H1 (cell line): ENCODE data around the gene ELP4. TPM values are rescaled to one million over a fixed set of nuclear protein-coding genes. Genes with fewer than 3 reads are reported as not detected.

Experiments used
- CTCF ChIA-PET: fragments of 300-600 bp; sonication (Branson Sonifier 250); formaldehyde crosslinking; loops from one replicate; lab custom pipeline; 2021; ENCODE audit not compliant: partially characterized antibody; lab: Charles Lee
- POLR2A ChIA-PET: fragments of 300-600 bp; sonication (Branson Sonifier 250); formaldehyde crosslinking; loops from one replicate; lab custom pipeline; 2021; ENCODE audit warnings: inconsistent platforms; ENCODE audit not compliant: partially characterized antibody; lab: Charles Lee
- DNase-seq, 2 experiments: peaks; one replicate each; pipeline versions ENCODE4 v3.0.0 to v3.0.0-alpha.2; 2010 to 2022; ENCODE audit warnings: low spot score in 2 of 2, low read depth in 1 of 2, mixed read lengths in 1 of 2
- FAIRE-seq: peaks from 2 replicates; lab custom pipeline; 2011; peaks lifted over from hg19 to GRCh38; lab: Jason Lieb, UNC
- H2AFZ ChIP-seq: 2 replicates; pipeline ENCODE4 v1.8.1; 2012; ENCODE audit warnings: low read length, inconsistent platforms
- H2AK5ac ChIP-seq: 2 replicates; pipeline ENCODE4 v1.6.1; 2013; ENCODE audit warnings: low read depth, low read length
- H2BK120ac ChIP-seq: replicated peaks from 2 replicates; pipeline ENCODE3; 2013; ENCODE audit warnings: low read depth, low read length, inconsistent platforms
- H2BK12ac ChIP-seq: 2 replicates; pipeline ENCODE4 v1.6.1; 2013; ENCODE audit warnings: low read depth, low read length
- H2BK15ac ChIP-seq: 2 replicates; pipeline ENCODE4 v1.6.1; 2013; ENCODE audit warnings: low read length
- H2BK20ac ChIP-seq: 2 replicates; pipeline ENCODE4 v1.6.1; 2013; ENCODE audit warnings: low read length
- H2BK5ac ChIP-seq: 2 replicates; pipeline ENCODE4 v1.6.1; 2013; ENCODE audit warnings: low read depth, low read length
- H3K14ac ChIP-seq: 2 replicates; pipeline ENCODE4 v1.6.1; 2013; ENCODE audit warnings: inconsistent platforms; ENCODE audit not compliant: insufficient read length
- H3K18ac ChIP-seq: 2 replicates; pipeline ENCODE4 v1.6.1; 2013; ENCODE audit warnings: low read length; ENCODE audit errors: extremely low read depth
- H3K23ac ChIP-seq: 2 replicates; pipeline ENCODE4 v1.6.1; 2013; ENCODE audit warnings: inconsistent platforms; ENCODE audit not compliant: insufficient read length
- H3K23me2 ChIP-seq: 2 replicates; pipeline ENCODE4 v1.6.1; 2013; ENCODE audit warnings: low read depth, low read length
- H3K27ac ChIP-seq: 2 replicates; pipeline ENCODE4 v1.6.1; 2011; ENCODE audit warnings: low read depth, low read length, inconsistent platforms
- H3K27me3 ChIP-seq, 4 experiments: replicated peaks in 1 of 4; 1 replicate in 1 of 4; 2 replicates in 3 of 4; pipeline versions ENCODE4 v1.6.1 to v1.8.1; 2011 to 2013; ENCODE audit warnings: low read length in 3 of 4, mild to moderate bottlenecking in 3 of 4, inconsistent platforms in 2 of 4, mixed read lengths in 2 of 4, moderate library complexity in 1 of 4; ENCODE audit not compliant: control insufficient read depth in 3 of 4, insufficient read depth in 3 of 4; ENCODE audit errors: extremely low read depth in 1 of 4
- H3K36me3 ChIP-seq, 4 experiments: 2 replicates each; pipeline versions ENCODE4 v1.6.1 to v1.8.1; 2011 to 2013; ENCODE audit warnings: mild to moderate bottlenecking in 4 of 4, low read length in 3 of 4, moderate library complexity in 2 of 4, control low read depth in 1 of 4, inconsistent platforms in 1 of 4; ENCODE audit not compliant: insufficient read depth in 4 of 4, control insufficient read depth in 2 of 4
- H3K4ac ChIP-seq: replicated peaks from 2 replicates; pipeline ENCODE3; 2013; ENCODE audit warnings: low read length, low read depth, mixed read lengths, inconsistent platforms; ENCODE audit not compliant: insufficient read length
- H3K4me1 ChIP-seq, 4 experiments: replicated peaks in 1 of 4; 1 replicate in 1 of 4; 2 replicates in 3 of 4; pipeline versions ENCODE4 v1.6.1 to v1.8.1; 2011 to 2013; ENCODE audit warnings: low read length in 3 of 4, inconsistent platforms in 2 of 4, mixed read lengths in 1 of 4; ENCODE audit not compliant: insufficient read depth in 4 of 4, control insufficient read depth in 3 of 4
- H3K4me2 ChIP-seq, 2 experiments: 2 replicates each; pipeline versions ENCODE4 v1.6.1 to v1.8.1; 2011 to 2013; ENCODE audit warnings: low read depth in 2 of 2, low read length in 2 of 2, control low read depth in 1 of 2, inconsistent platforms in 1 of 2, mild to moderate bottlenecking in 1 of 2; ENCODE audit not compliant: insufficient read depth in 1 of 2
- H3K4me3 ChIP-seq, 4 experiments: fragments of 200-600, 300-600 bp in 1 of 4; sonication (generic), shearing (Covaris generic), sonication (Bioruptor Twin) in 1 of 4; 2 replicates each; pipeline versions ENCODE4 v1.5.1 to v1.8.1; 2011 to 2016; ENCODE audit warnings: low read length in 4 of 4, low read depth in 3 of 4, control low read depth in 2 of 4, inconsistent platforms in 2 of 4, mild to moderate bottlenecking in 2 of 4, mixed read lengths in 1 of 4, moderate library complexity in 1 of 4; ENCODE audit not compliant: insufficient read depth in 2 of 4; ENCODE audit errors: extremely low read depth in 1 of 4
- H3K56ac ChIP-seq: replicated peaks from 2 replicates; pipeline ENCODE3; 2013; ENCODE audit warnings: low read depth, mild to moderate bottlenecking, mixed read lengths, low read length, inconsistent platforms; ENCODE audit not compliant: insufficient read length
- H3K79me1 ChIP-seq: 2 replicates; pipeline ENCODE4 v1.6.1; 2013; ENCODE audit warnings: low read depth, low read length, control low read depth
- H3K79me2 ChIP-seq, 2 experiments: 2 replicates each; pipeline versions ENCODE4 v1.6.1 to v1.8.1; 2012 to 2013; ENCODE audit warnings: low read length in 2 of 2, mild to moderate bottlenecking in 2 of 2, inconsistent platforms in 1 of 2; ENCODE audit not compliant: insufficient read depth in 2 of 2, control insufficient read depth in 1 of 2
- H3K9ac ChIP-seq, 4 experiments: replicated peaks in 1 of 4; 1 replicate in 1 of 4; 2 replicates in 3 of 4; pipeline versions ENCODE4 v1.6.1 to v1.8.1; 2011 to 2013; ENCODE audit warnings: low read depth in 3 of 4, low read length in 3 of 4, control low read depth in 2 of 4, mild to moderate bottlenecking in 2 of 4, moderate library complexity in 2 of 4, inconsistent platforms in 1 of 4; ENCODE audit errors: extremely low read depth in 1 of 4
- H3K9me3 ChIP-seq, 2 experiments: 2 replicates each; pipeline versions ENCODE4 v1.6.1 to v1.8.1; 2012 to 2013; ENCODE audit warnings: mild to moderate bottlenecking in 2 of 2, moderate library complexity in 2 of 2, control low read depth in 1 of 2, inconsistent platforms in 1 of 2, low read depth in 1 of 2, low read length in 1 of 2, mixed read lengths in 1 of 2; ENCODE audit not compliant: insufficient read depth in 2 of 2
- H4K20me1 ChIP-seq, 2 experiments: replicated peaks in 1 of 2; 2 replicates each; pipeline versions ENCODE3 to v1.8.1; 2011 to 2013; ENCODE audit warnings: inconsistent platforms in 2 of 2, low read length in 2 of 2, mild to moderate bottlenecking in 1 of 2; ENCODE audit not compliant: insufficient read depth in 2 of 2, control insufficient read depth in 1 of 2
- H4K5ac ChIP-seq: 2 replicates; pipeline ENCODE4 v1.6.1; 2013; ENCODE audit warnings: low read length, low read depth, mixed read lengths, inconsistent platforms; ENCODE audit not compliant: insufficient read length
- H4K8ac ChIP-seq: 2 replicates; pipeline ENCODE4 v1.8.0; 2013; ENCODE audit warnings: mild to moderate bottlenecking, moderate library complexity, low read length, inconsistent platforms; ENCODE audit not compliant: insufficient read depth; ENCODE audit errors: extremely low read depth
- H4K91ac ChIP-seq: replicated peaks from 2 replicates; pipeline ENCODE3; 2013; ENCODE audit warnings: low read length, mixed read lengths, inconsistent platforms; ENCODE audit not compliant: insufficient read length
- CBX8 ChIP-seq: fragments of 300-800, 300-1000 bp; sonication (generic); IDR thresholded peaks from 2 replicates; pipeline ENCODE4 v1.7.1; 2016; ENCODE audit warnings: low read depth, low read length, borderline replicate concordance
- EGR1 ChIP-seq: IDR thresholded peaks from 2 replicates; pipeline ENCODE4 v1.6.1; 2011; ENCODE audit warnings: low read depth, low read length, borderline replicate concordance
- EP300 ChIP-seq, 2 experiments: IDR thresholded peaks; 1 replicate in 1 of 2; 2 replicates in 1 of 2; pipeline ENCODE4 v1.6.1; 2011 to 2012; ENCODE audit warnings: low read depth in 2 of 2, low read length in 2 of 2, mild to moderate bottlenecking in 2 of 2, borderline replicate concordance in 1 of 2, inconsistent platforms in 1 of 2, moderate library complexity in 1 of 2
- HDAC2 ChIP-seq, 2 experiments: fragments of 300-600 bp in 1 of 2; sonication (generic) in 1 of 2; IDR thresholded peaks; 2 replicates each; pipeline ENCODE4 v1.6.1; 2011 to 2012; ENCODE audit warnings: low read depth in 2 of 2, low read length in 2 of 2, mild to moderate bottlenecking in 2 of 2, moderate library complexity in 2 of 2, borderline replicate concordance in 1 of 2, inconsistent platforms in 1 of 2
- HDAC6 ChIP-seq: IDR thresholded peaks from one replicate; pipeline ENCODE4 v1.7.1; 2012; ENCODE audit warnings: low read depth, mild to moderate bottlenecking, inconsistent platforms, low read length, moderate library complexity
- JUND ChIP-seq: IDR thresholded peaks from 2 replicates; pipeline ENCODE4 v1.6.1; 2011; ENCODE audit warnings: mild to moderate bottlenecking, improper control_type of control experiment, low read length
- KDM1A ChIP-seq: fragments of 200-600, 300-600 bp; sonication (generic); IDR thresholded peaks from 2 replicates; pipeline ENCODE4 v1.7.1; 2016; ENCODE audit warnings: mild to moderate bottlenecking, low read length, borderline replicate concordance
- MAFK ChIP-seq: IDR thresholded peaks from 2 replicates; pipeline ENCODE4 v1.6.1; 2012; ENCODE audit warnings: low read depth, mild to moderate bottlenecking, improper control_type of control experiment, low read length
- NANOG ChIP-seq: IDR thresholded peaks from 2 replicates; pipeline ENCODE4 v1.6.1; 2011; ENCODE audit warnings: low read length, low read depth, mild to moderate bottlenecking, inconsistent platforms; ENCODE audit not compliant: insufficient read depth, poor library complexity, severe bottlenecking
- POLR2A ChIP-seq, 2 experiments: IDR thresholded peaks; 1 replicate in 1 of 2; 2 replicates in 1 of 2; pipeline ENCODE4 v1.6.1; 2011; ENCODE audit warnings: low read depth in 2 of 2, low read length in 2 of 2, mild to moderate bottlenecking in 2 of 2; ENCODE audit errors: control extremely low read depth in 1 of 2
- TBP ChIP-seq: IDR thresholded peaks from 2 replicates; pipeline ENCODE4 v1.6.1; 2011; ENCODE audit warnings: low read depth, low read length, improper control_type of control experiment
- YY1 ChIP-seq: IDR thresholded peaks from 2 replicates; pipeline ENCODE4 v1.6.1; 2011; ENCODE audit warnings: low read depth, mild to moderate bottlenecking, low read length
- WGBS, 2 experiments: shearing (Covaris generic) in 1 of 2; methylation state at CpG; one replicate each; pipeline versions ENCODE4 v1.1.6 to v1.1.7; 2013 to 2015; ENCODE audit warnings: low lambda C conversion rate in 2 of 2, mixed read lengths in 2 of 2, inconsistent platforms in 1 of 2, low coverage in 1 of 2, missing lambda C conversion rate in 1 of 2; ENCODE audit not compliant: insufficient replicate concordance in 2 of 2, insufficient coverage in 1 of 2, insufficient read length in 1 of 2; ENCODE audit errors: extremely low coverage in 1 of 2, missing lambda C conversion rate in 1 of 2; 5-methylcytosine and 5-hydroxymethylcytosine counted together
- polyA plus RNA-seq, 7 experiments: library from polyadenylated mRNA; depleted of rRNA in 3 of 7; stranded (reverse) in 5 of 7; unstranded in 2 of 7; fragments of >200 nt in 5 of 7; fragments of 200-250 nt in 2 of 7; gene quantifications; 1 replicate in 5 of 7; 2 replicates in 1 of 7; 4 replicates in 1 of 7; pipeline versions ENCODE4 v1.2.1 to v1.2.3, GENCODE V29; 2011 to 2013; ENCODE audit warnings: missing spikeins in 2 of 7, mixed read lengths in 2 of 7
- total RNA-seq: library from RNA; stranded (reverse); fragmentation: NEBNext Ultra II Directional; extraction: Animal tissue kit (Norgen Biotek cat#: 25700); gene quantifications from 2 replicates; pipeline ENCODE4 v1.2.1, GENCODE V29; 2021
- TF ChIP-seq, protein P1 (sequence below): IDR thresholded peaks from 2 replicates; pipeline ENCODE4 v1.6.1; 2011; ENCODE audit warnings: low read length, improper control_type of control experiment

Gene ELP4
- total and polyA plus RNA-seq, 2 of the 8 experiments (the other 6 are each of a cell fraction or from before 2014, with no cell fraction given): 14.0 to 18.6 TPM

DNA sequence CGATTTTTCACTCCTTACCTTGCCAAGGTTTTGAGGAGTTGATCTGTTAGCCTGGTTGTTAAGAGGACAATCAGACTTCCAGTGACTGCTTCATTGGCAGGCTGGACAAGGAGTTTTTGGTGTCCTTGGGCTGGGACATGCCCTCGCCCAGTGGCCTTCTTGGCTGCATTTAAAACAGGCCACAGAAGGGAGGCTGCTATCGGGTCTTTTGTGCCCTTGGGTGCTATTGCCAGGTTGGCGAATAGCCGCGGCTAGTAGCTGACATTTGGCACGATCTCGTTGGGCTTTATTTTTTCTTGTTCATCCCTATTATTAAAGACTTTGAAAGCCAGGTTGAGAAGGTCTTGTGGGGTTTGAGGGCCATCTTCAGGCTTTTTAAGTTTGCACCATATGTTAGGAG is 99.4 kb downstream of the ELP4 start:
- H3K79me1 ChIP-seq: no peaks in the 10 kb centered on the region
- no peak overlapping the region for H2BK12ac ChIP-seq
- no peak overlapping the region for H3K4ac ChIP-seq
- no peak overlapping the region for H3K4me2 ChIP-seq
- no peak overlapping the region for H2BK5ac ChIP-seq
- no peak overlapping the region for H2AFZ ChIP-seq
- POLR2A ChIA-PET: no interaction called here
- 95% methylated on average over 8 of the region's 8 CpGs; no CpG with 5 or more reads in 1 of the 2 experiments for WGBS, 2 experiments
- H2BK120ac ChIP-seq: no peak overlapping the region
- H3K27me3 ChIP-seq: no peaks in the 10 kb centered on the region
- no peak overlapping the region for H4K5ac ChIP-seq
- no peaks in the 10 kb centered on the region for H3K9me3 ChIP-seq
- no peak overlapping the region for H3K4me3 ChIP-seq
- FAIRE-seq (no peak), DNase-seq (no peak)
- no peaks in the 10 kb centered on the region for H3K79me2 ChIP-seq
- H3K9ac ChIP-seq: no peak overlapping the region
- H4K8ac ChIP-seq: no peak overlapping the region
- H2BK15ac ChIP-seq: no peak overlapping the region
- H3K23ac ChIP-seq: no peak overlapping the region
- H3K14ac ChIP-seq: no peak overlapping the region
- CTCF ChIA-PET: no interaction called here
- H3K4me1 ChIP-seq: peaks cover 0 to 5% (median 2%) of the 10 kb centered on the region in 4 experiments; a peak in 3 of 7 replicates
- no peaks in the 10 kb centered on the region; a peak in 1 of 8 replicates for H3K36me3 ChIP-seq
- H4K91ac ChIP-seq: no peak overlapping the region
- H3K23me2 ChIP-seq: no peaks in the 10 kb centered on the region; the same call in 1 of the 2 replicates
- H3K27ac ChIP-seq: no peak overlapping the region; the same call in 1 of the 2 replicates
- H2BK20ac ChIP-seq: no peak overlapping the region
- no peaks in the 10 kb centered on the region for H4K20me1 ChIP-seq
- no peak overlapping the region for H2AK5ac ChIP-seq
- H3K18ac ChIP-seq: no peak overlapping the region
- H3K56ac ChIP-seq: no peak overlapping the region
- no peak for TF ChIP-seq EGR1
- TF ChIP-seq HDAC2 (IDR thresholded peaks at IDR 0.05; ENCODE audit: borderline replicate concordance in 1 of 2, low read depth in 2 of 2, low read length in 2 of 2): no peak
- TF ChIP-seq CBX8: no peak
- TF ChIP-seq HDAC6: no peak
- TF ChIP-seq TBP: no peak
- TF ChIP-seq NANOG: no peak
- TF ChIP-seq JUND: no peak
- no peak for TF ChIP-seq POLR2A (IDR thresholded peaks at IDR 0.05; ENCODE audit: control extremely low read depth in 1 of 2, low read depth in 2 of 2, low read length in 2 of 2)
- TF ChIP-seq, protein P1, sequence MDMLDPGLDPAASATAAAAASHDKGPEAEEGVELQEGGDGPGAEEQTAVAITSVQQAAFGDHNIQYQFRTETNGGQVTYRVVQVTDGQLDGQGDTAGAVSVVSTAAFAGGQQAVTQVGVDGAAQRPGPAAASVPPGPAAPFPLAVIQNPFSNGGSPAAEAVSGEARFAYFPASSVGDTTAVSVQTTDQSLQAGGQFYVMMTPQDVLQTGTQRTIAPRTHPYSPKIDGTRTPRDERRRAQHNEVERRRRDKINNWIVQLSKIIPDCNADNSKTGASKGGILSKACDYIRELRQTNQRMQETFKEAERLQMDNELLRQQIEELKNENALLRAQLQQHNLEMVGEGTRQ: no peak
- no peak for TF ChIP-seq EP300 (IDR thresholded peaks at IDR 0.05; ENCODE audit: borderline replicate concordance in 1 of 2, low read depth in 2 of 2, low read length in 2 of 2)
- no peak for TF ChIP-seq YY1
- no peak for TF ChIP-seq KDM1A
- no peak for TF ChIP-seq MAFK
